Aorta (tissue), 5 donors: Measurements from ENCODE around the gene ANP32E. TPM values are rescaled to one million over a fixed set of nuclear protein-coding genes. Genes with fewer than 3 reads are reported as not detected.

Source experiments
- ATAC-seq: fragments of 200-7000 bp; cut with Tn5 transposase; one replicate; pipeline ENCODE4 v1.9.1; 2022; ENCODE audit warnings: moderate library complexity; ENCODE audit not compliant: low FRiP score
- DNase-seq, 2 donors: peaks; one replicate each; pipeline ENCODE4 v3.0.0-alpha.2; 2020
- H3K27ac ChIP-seq, 2 donors: one replicate each; pipeline ENCODE4 v1.5.1; 2013; ENCODE audit warnings: low read length in 2 of 2, mild to moderate bottlenecking in 2 of 2, moderate library complexity in 2 of 2, control low read depth in 1 of 2, inconsistent platforms in 1 of 2, low read depth in 1 of 2
- H3K27me3 ChIP-seq, 2 donors: one replicate each; pipeline ENCODE4 v1.6.1; 2013; ENCODE audit warnings: control low read depth in 1 of 2, low read length in 1 of 2, mild to moderate bottlenecking in 1 of 2, moderate library complexity in 1 of 2; ENCODE audit not compliant: insufficient read depth in 2 of 2, control insufficient read depth in 1 of 2
- H3K36me3 ChIP-seq, 2 donors: one replicate each; pipeline ENCODE4 v1.6.1; 2013; ENCODE audit warnings: control low read depth in 1 of 2, low read length in 1 of 2, mild to moderate bottlenecking in 1 of 2; ENCODE audit not compliant: insufficient read depth in 2 of 2, control insufficient read depth in 1 of 2
- H3K4me1 ChIP-seq, 2 donors: one replicate each; pipeline ENCODE4 v1.6.1; 2013; ENCODE audit warnings: low read length in 2 of 2, control low read depth in 1 of 2, mild to moderate bottlenecking in 1 of 2, moderate library complexity in 1 of 2; ENCODE audit not compliant: insufficient read depth in 2 of 2, control insufficient read depth in 1 of 2
- H3K4me3 ChIP-seq, 2 donors: one replicate each; pipeline ENCODE4 v1.5.1; 2013; ENCODE audit warnings: low read length in 2 of 2, control low read depth in 1 of 2, mild to moderate bottlenecking in 1 of 2
- H3K9me3 ChIP-seq: one replicate; pipeline ENCODE4 v1.6.1; 2013; ENCODE audit warnings: mild to moderate bottlenecking, low read length; ENCODE audit not compliant: control insufficient read depth
- WGBS, 2 donors: extraction: QIAGEN DNeasy Blood & Tissue Kit; methylation state at CpG; one replicate each; pipeline ENCODE4 v1.1.7; 2013; 5-methylcytosine and 5-hydroxymethylcytosine counted together
- intact Hi-C, 2 donors: fragments of 100-400 bp; cut with DNase I; formaldehyde crosslinking; loops; one replicate each; pipeline versions ENCODE4 v1.14.2 to v1.15.0; 2022
- long read RNA-seq, 2 donors: library from polyadenylated mRNA; unstranded; transcript quantifications; one replicate each; pipeline ENCODE4 v2.0.0, GENCODE V29; 2020 to 2021
- polyA plus RNA-seq, 2 donors: library from polyadenylated mRNA; stranded (reverse); fragments of 200-250 nt; gene quantifications; one replicate each; pipeline ENCODE4 v1.2.3, GENCODE V29; 2013
- total RNA-seq, 2 donors: library from RNA; stranded (reverse); fragmentation: NEBNext Ultra II Directional; extraction: Animal tissue kit (Norgen Biotek cat#: 25700); gene quantifications; one replicate each; pipeline ENCODE4 v1.2.1, GENCODE V29; 2021
- donor health status: healthy with polysubstance abuse.
- donor health status: Bipolar disorder and iron deficiency.
- donor health status: DM: no; HTN: no; CAD: no.
- donor health status: DM: no; HTN: no; CAD: no.
- donor health status: DM: yes; HTN: yes; CAD: no.

ANP32E gene
- total RNA-seq = 10 to 100 TPM; 32.9 to 37.1 TPM
- polyA plus RNA-seq = 10 to 100 TPM; 24.6 to 44.8 TPM
- long read RNA-seq, donor 1, transcript ANP32E-208 (7 exons, 3,451 nt) = major isoform, 13 of 34 reads
- long read RNA-seq, donor 1, partial matches to known transcripts = 16 of 34 reads
- long read RNA-seq, donor 1, other reads (novel, unspliced or antisense) = 5 of 34 reads
- long read RNA-seq, donor 2, transcript ANP32E-208 (7 exons, 3,451 nt) = major isoform, 21 of 32 reads
- long read RNA-seq, donor 2, partial matches to known transcripts = 5 of 32 reads
- long read RNA-seq, donor 2, other reads (novel, unspliced or antisense) = 6 of 32 reads

- ATAC-seq = peak; percentile 95
- H3K36me3 ChIP-seq = no peaks in the 10 kb centered on the region
- no peaks in the 10 kb centered on the region for H3K4me1 ChIP-seq
- H3K27me3 ChIP-seq = no peaks in the 10 kb centered on the region
- H3K27ac ChIP-seq = peak within 1 kb of the TSS; percentile 77 to 93
- no peaks in the 10 kb centered on the region for H3K9me3 ChIP-seq
- H3K4me3 ChIP-seq = peak within 1 kb of the TSS; percentile 90 to 94
- peak; percentile 96 to 97 for DNase-seq
- intact Hi-C loops = no loop called here
- 0 to 1% methylated on average over 33 of the region's 33 CpGs for WGBS, 2 donors
These were observed at the start of gene ANP32E for GRCh38 chr1:150235852-150236613. TSS of gene ANP32E (minus strand) at chr1:150236112. CDS start at chr1:150235786, 326 bp downstream.

GRCh38 chr1:150283260-150283659 is 47.3 kb upstream of the ANP32E start:
- ATAC-seq (no peak), DNase-seq (no peak)
- no peaks in the 10 kb centered on the region for H3K27me3 ChIP-seq
- H3K27ac ChIP-seq = peak overlapping the region in 1 of 2 donors; percentile 32
- no peak overlapping the region for H3K4me3 ChIP-seq
- H3K9me3 ChIP-seq = no peaks in the 10 kb centered on the region
- 81 to 86% methylated on average over 12 of the region's 12 CpGs for WGBS, 2 donors
- no peaks in the 10 kb centered on the region for H3K4me1 ChIP-seq
- intact Hi-C loops = loop anchor here in 1 of 2 donors (5.0 kb wide), 1 partner anchor 34 kb away; no protein-coding TSS in a partner anchor
- peaks cover 0 to 2% of the 10 kb centered on the region in 2 donors for H3K36me3 ChIP-seq

DNA sequence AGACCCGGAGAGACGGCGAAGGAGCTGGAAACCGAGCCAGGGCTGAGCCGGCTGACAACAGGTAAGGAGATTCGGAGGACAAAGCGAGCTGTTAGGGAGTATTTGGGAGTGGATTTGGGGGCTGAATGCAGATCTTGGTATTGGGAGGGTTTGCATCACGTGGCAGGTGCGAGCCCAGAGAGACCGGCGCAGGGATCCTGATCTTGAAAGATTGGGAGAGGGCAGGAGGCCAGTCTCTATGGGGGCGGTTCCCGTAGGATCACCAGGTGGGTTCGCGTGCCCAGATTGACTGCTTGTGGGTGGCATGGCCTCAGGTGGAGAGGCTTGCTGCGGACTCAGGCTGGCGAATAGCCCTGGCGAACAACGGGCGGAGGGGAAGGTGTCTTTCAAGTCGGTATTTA is 46.6 kb upstream of the ANP32E start:
- Histone ChIP-seq H3K4me1 (no peaks in the 10 kb centered on the region), H3K4me3 (peak overlapping the region; percentile 24 to 71), H3K27ac (peak overlapping the region in 1 of 2 donors; percentile 80), H3K27me3 (no peaks in the 10 kb centered on the region), H3K9me3 (no peaks in the 10 kb centered on the region), H3K36me3 (peaks cover 0 to 2% of the 10 kb centered on the region in 2 donors)
- DNase-seq (peak in 1 of 2 donors; percentile 81), ATAC-seq (no peak)
- WGBS, 2 donors = 0 to 1% methylated on average over 21 of the region's 21 CpGs
- intact Hi-C loops = loop anchor here in 1 of 2 donors (5.0 kb wide), 1 partner anchor 35 kb away; no protein-coding TSS in a partner anchor

GRCh38 chr1:150281758-150282557 is 46.0 kb upstream of the ANP32E start, which contains the start of gene CIART:
TSS of gene CIART (plus strand) at chr1:150282554. CDS start at chr1:150283268, 714 bp downstream.
- peak within 1 kb of the TSS; percentile 78 to 92 for H3K27ac ChIP-seq
- peak within 1 kb of the TSS; percentile 31 to 71 for H3K4me3 ChIP-seq
- intact Hi-C loops = loop anchor here (2.0 to 5.0 kb wide), 2 partner anchors 25 to 35 kb away; partner anchors contain the start of gene CA14 (in 2 of the 2)
- DNase-seq (peak; percentile 94 to 96), ATAC-seq (peak; percentile 97)
- H3K9me3 ChIP-seq = no peaks in the 10 kb centered on the region
- WGBS, 2 donors = 0% methylated on average over 46 of the region's 46 CpGs
- no peaks in the 10 kb centered on the region for H3K4me1 ChIP-seq
- no peaks in the 10 kb centered on the region for H3K27me3 ChIP-seq
- peaks cover 0 to 2% of the 10 kb centered on the region in 2 donors for H3K36me3 ChIP-seq

GRCh38 chr1:150281221-150281757 is 45.4 kb upstream of the ANP32E start:
- 1% methylated on average over 15 of the region's 15 CpGs for WGBS, 2 donors

DNA sequence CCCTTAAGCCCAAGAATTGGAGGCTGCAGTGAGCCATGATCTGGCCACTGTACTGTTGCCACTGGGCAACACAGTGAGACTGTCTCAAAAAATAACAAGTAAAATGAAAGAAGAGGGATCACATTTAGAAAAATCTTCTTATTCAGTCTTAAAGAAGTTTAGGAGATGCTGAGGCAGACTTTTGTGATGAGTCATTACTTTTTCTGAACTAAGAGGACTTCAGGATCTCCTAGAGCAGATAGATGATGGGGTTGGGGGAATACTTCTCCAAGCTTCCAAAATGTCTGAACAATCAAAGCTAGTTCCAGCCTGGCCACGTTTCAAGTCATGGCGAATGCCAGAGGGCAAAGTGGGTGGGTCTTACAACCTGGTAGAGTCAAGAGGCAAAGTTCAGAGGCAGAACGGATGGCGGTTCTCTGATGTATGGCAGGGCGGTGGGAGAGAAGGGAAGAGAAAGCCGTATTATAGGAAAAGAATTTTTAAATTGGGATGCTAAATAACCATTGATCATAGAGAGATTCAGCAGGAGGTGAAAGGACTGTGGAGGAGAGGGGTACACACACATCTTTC is 44.3 kb upstream of the ANP32E start:
- Histone ChIP-seq H3K27me3 (no peaks in the 10 kb centered on the region), H3K4me1 (no peaks in the 10 kb centered on the region), H3K9me3 (no peaks in the 10 kb centered on the region), H3K4me3 (no peak overlapping the region), H3K27ac (peak overlapping the region in 1 of 2 donors; percentile 78), H3K36me3 (peaks cover 0 to 3% of the 10 kb centered on the region in 2 donors)
- ATAC-seq = no peak
- no peak for DNase-seq
- intact Hi-C loops = loop anchor here (2.0 to 5.0 kb wide), 2 partner anchors 23 to 37 kb away; partner anchors contain the start of gene CA14 (in 2 of the 2)
- 77 to 83% methylated on average over 6 of the region's 6 CpGs for WGBS, 2 donors

More at GRCh38 chr1:150281221-150281757, 45.4 kb upstream of the ANP32E start:
- Histone ChIP-seq H3K36me3 (no peaks in the 10 kb centered on the region), H3K4me3 (peak overlapping the region; percentile 31 to 54), H3K4me1 (no peaks in the 10 kb centered on the region), H3K27ac (peak overlapping the region; percentile 78 to 92), H3K27me3 (no peaks in the 10 kb centered on the region), H3K9me3 (no peaks in the 10 kb centered on the region)
- ATAC-seq (peak; percentile 87), DNase-seq (peak; percentile 81 to 88)
- intact Hi-C loops = loop anchor here (2.0 to 5.0 kb wide), 2 partner anchors 24 to 36 kb away; partner anchors contain the start of gene CA14 (in 2 of the 2)

GRCh38 chr1:150273311-150273710 is 37.4 kb upstream of the ANP32E start:
- Histone ChIP-seq H3K27ac (peak overlapping the region; percentile 67 to 73), H3K4me3 (peak overlapping the region; percentile 41 to 49), H3K4me1 (peaks cover 0 to 4% of the 10 kb centered on the region in 2 donors), H3K36me3 (peaks cover 0 to 3% of the 10 kb centered on the region in 2 donors), H3K27me3 (no peaks in the 10 kb centered on the region), H3K9me3 (no peaks in the 10 kb centered on the region)
- no peak for DNase-seq
- 3 to 7% methylated on average over 1 of the region's 1 CpG for WGBS, 2 donors
- intact Hi-C loops = no loop called here
- ATAC-seq = no peak
